ENCODE measurements around the gene DNAJC17. TPM values are rescaled to one million over a fixed set of nuclear protein-coding genes. Genes with fewer than 3 reads are reported as not detected.

Gene DNAJC17
- total and polyA plus RNA-seq, 2 of the 13 experiments (the other 11 are each of a cell fraction or from before 2014, with no cell fraction given), result 22.2 to 26.5 TPM

DNA sequence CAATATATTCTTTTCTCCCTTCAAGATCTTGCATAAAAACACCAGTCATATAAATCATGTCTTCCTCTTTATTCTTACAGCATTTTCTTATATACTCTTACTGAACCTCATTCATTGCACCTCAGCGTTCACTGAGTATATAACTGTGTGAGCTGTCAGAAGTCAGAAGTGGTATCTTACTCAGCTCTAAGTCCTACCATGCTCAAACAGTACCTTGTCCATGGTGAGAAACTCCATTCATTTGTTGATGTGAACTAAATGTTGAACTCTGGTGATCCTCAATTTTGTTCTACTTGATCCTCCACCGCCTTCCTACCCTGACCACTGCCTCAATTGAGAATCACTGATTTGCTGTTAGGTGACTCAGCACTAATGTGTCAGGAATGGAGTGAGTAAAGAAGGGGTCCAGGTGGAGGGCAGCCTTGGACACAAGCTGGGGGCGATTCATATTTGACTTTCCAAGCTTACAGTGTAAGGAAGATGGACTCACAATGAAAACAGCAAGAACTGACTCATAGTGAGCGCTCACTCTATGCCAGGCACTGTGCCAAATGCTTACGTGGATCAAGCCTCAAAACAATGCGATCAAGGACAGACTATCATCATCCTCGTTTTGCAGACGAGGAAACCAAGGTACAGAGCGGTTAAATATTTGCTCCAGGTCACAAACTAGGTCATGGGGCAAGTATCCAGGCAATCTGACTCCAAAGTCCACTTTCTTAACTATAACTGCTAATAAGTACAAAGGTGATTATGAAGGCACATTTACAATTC, 13.9 kb downstream of the DNAJC17 start (continued):
- TF ChIP-seq ZNF121 (CRISPR knock-in tag; IDR thresholded peaks at IDR 0.05), result no peak
- TF ChIP-seq ATF7-NPFF (CRISPR knock-in tag; IDR thresholded peaks at IDR 0.05; ENCODE audit: low read depth), result no peak
- peak; percentile 82 for TF ChIP-seq CREM (IDR thresholded peaks at IDR 0.05)
- TF ChIP-seq CREM (CRISPR knock-in tag; IDR thresholded peaks at IDR 0.05), result no peak
- TF ChIP-seq ZNF891 (CRISPR knock-in tag; IDR thresholded peaks at IDR 0.05), result no peak
- TF ChIP-seq DRAP1 (CRISPR knock-in tag; IDR thresholded peaks at IDR 0.05), result no peak; the same call in none of the 2 replicates
- TF ChIP-seq SOX5 (CRISPR knock-in tag; IDR thresholded peaks at IDR 0.05; ENCODE audit: borderline replicate concordance), result peak; percentile 91
- TF ChIP-seq NFE2 (CRISPR knock-in tag; IDR thresholded peaks at IDR 0.05), result peak; percentile 63; the same call in 1 of the 2 replicates
- no peak for TF ChIP-seq NFIB (CRISPR knock-in tag; IDR thresholded peaks at IDR 0.05; ENCODE audit: borderline replicate concordance)
- TF ChIP-seq ZFYVE20 (CRISPR knock-in tag; IDR thresholded peaks at IDR 0.05; ENCODE audit: borderline replicate concordance, low read depth), result no peak
- peak; percentile 75; the same call in 1 of the 2 replicates for TF ChIP-seq MIER3 (CRISPR knock-in tag; IDR thresholded peaks at IDR 0.05; ENCODE audit: borderline replicate concordance)
- peak; percentile 52; the same call in 1 of the 2 replicates for TF ChIP-seq NR2C2 (CRISPR knock-in tag; IDR thresholded peaks at IDR 0.05; ENCODE audit: borderline replicate concordance)
- TF ChIP-seq, protein P1, sequence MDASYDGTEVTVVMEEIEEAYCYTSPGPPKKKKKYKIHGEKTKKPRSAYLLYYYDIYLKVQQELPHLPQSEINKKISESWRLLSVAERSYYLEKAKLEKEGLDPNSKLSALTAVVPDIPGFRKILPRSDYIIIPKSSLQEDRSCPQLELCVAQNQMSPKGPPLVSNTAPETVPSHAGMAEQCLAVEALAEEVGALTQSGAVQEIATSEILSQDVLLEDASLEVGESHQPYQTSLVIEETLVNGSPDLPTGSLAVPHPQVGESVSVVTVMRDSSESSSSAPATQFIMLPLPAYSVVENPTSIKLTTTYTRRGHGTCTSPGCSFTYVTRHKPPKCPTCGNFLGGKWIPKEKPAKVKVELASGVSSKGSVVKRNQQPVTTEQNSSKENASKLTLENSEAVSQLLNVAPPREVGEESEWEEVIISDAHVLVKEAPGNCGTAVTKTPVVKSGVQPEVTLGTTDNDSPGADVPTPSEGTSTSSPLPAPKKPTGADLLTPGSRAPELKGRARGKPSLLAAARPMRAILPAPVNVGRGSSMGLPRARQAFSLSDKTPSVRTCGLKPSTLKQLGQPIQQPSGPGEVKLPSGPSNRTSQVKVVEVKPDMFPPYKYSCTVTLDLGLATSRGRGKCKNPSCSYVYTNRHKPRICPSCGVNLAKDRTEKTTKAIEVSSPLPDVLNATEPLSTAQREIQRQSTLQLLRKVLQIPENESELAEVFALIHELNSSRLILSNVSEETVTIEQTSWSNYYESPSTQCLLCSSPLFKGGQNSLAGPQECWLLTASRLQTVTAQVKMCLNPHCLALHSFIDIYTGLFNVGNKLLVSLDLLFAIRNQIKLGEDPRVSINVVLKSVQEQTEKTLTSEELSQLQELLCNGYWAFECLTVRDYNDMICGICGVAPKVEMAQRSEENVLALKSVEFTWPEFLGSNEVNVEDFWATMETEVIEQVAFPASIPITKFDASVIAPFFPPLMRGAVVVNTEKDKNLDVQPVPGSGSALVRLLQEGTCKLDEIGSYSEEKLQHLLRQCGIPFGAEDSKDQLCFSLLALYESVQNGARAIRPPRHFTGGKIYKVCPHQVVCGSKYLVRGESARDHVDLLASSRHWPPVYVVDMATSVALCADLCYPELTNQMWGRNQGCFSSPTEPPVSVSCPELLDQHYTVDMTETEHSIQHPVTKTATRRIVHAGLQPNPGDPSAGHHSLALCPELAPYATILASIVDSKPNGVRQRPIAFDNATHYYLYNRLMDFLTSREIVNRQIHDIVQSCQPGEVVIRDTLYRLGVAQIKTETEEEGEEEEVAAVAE (CRISPR knock-in tag; IDR thresholded peaks at IDR 0.05; ENCODE audit: borderline replicate concordance), result 0 out of 2 replicates have a peak, but pooled peaks have one; percentile 39
- 0 out of 2 replicates have a peak, but pooled peaks have one; percentile 21 for TF ChIP-seq KMT2B (CRISPR knock-in tag; IDR thresholded peaks at IDR 0.05)
- TF ChIP-seq GFI1 (CRISPR knock-in tag; IDR thresholded peaks at IDR 0.05; ENCODE audit: borderline replicate concordance), result peak; percentile 66; the same call in 1 of the 2 replicates
- TF ChIP-seq, protein P2, sequence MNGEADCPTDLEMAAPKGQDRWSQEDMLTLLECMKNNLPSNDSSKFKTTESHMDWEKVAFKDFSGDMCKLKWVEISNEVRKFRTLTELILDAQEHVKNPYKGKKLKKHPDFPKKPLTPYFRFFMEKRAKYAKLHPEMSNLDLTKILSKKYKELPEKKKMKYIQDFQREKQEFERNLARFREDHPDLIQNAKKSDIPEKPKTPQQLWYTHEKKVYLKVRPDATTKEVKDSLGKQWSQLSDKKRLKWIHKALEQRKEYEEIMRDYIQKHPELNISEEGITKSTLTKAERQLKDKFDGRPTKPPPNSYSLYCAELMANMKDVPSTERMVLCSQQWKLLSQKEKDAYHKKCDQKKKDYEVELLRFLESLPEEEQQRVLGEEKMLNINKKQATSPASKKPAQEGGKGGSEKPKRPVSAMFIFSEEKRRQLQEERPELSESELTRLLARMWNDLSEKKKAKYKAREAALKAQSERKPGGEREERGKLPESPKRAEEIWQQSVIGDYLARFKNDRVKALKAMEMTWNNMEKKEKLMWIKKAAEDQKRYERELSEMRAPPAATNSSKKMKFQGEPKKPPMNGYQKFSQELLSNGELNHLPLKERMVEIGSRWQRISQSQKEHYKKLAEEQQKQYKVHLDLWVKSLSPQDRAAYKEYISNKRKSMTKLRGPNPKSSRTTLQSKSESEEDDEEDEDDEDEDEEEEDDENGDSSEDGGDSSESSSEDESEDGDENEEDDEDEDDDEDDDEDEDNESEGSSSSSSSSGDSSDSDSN (CRISPR knock-in tag; IDR thresholded peaks at IDR 0.05), result peak; percentile 29; the same call in 1 of the 2 replicates
- no peak for TF ChIP-seq MEIS1 (CRISPR knock-in tag; IDR thresholded peaks at IDR 0.05; ENCODE audit: borderline replicate concordance)
- no peak for TF ChIP-seq NFKBIZ (CRISPR knock-in tag; IDR thresholded peaks at IDR 0.05)
- no peak for TF ChIP-seq RFXAP (CRISPR knock-in tag; IDR thresholded peaks at IDR 0.05; ENCODE audit: borderline replicate concordance)
- TF ChIP-seq SALL1 (CRISPR knock-in tag; IDR thresholded peaks at IDR 0.05), result peak; percentile 94
- TF ChIP-seq ZNF878 (CRISPR knock-in tag; IDR thresholded peaks at IDR 0.05), result 0 out of 2 replicates have a peak, but pooled peaks have one; percentile 46
- TF ChIP-seq POGZ (CRISPR knock-in tag; IDR thresholded peaks at IDR 0.05), result peak; percentile 65; the same call in 1 of the 2 replicates
- no peak for TF ChIP-seq ZNF766 (CRISPR knock-in tag; IDR thresholded peaks at IDR 0.05; ENCODE audit: borderline replicate concordance)
- TF ChIP-seq MIER2 (CRISPR knock-in tag; IDR thresholded peaks at IDR 0.05), result peak; percentile 53; the same call in 1 of the 2 replicates

Measured in HepG2 (cell line).